Renal cortical epithelial cell (primary cell): ENCODE data around the gene UGT2A3. TPM values are rescaled to one million over a fixed set of nuclear protein-coding genes. Genes with fewer than 3 reads are reported as not detected.
A peak's percentile ranks its signal among the peaks of the same experiment; 100 is the strongest.
"Not testable (repeated sequence)": the region's sequence is repeated elsewhere in the genome, so short reads cannot be mapped to it uniquely, and the experiment has no call there.

Source experiments
- DNase-seq: peaks from one replicate; pipeline ENCODE4 v3.0.0-alpha.2; 2011; ENCODE audit warnings: low read depth
- total RNA-seq: library from RNA; depleted of rRNA; stranded (reverse); fragments of >200 nt; gene quantifications from 2 replicates; pipeline ENCODE4 v1.2.3, GENCODE V29; 2014

The UGT2A3 gene
- 33.3 and 72.8 TPM in 2 replicates for total RNA-seq

- DNase-seq, result peak; percentile 99
These were observed at the start of gene UGT2A3 for GRCh38 chr4:68951078-68951805. Gene UGT2A3, minus strand, starts transcription at chr4:68951804. Its CDS starts 44 bp downstream, at chr4:68951760.

GRCh38 chr4:68997040-68997439, 45.4 kb upstream of the UGT2A3 start:
- no peak for DNase-seq

GRCh38 chr4:68995292-68995691, 43.7 kb upstream of the UGT2A3 start:
- DNase-seq, result no peak

- DNase-seq, result no peak
These were observed 35.4 kb upstream of the UGT2A3 start for GRCh38 chr4:68987007-68987406.

- DNase-seq, result no peak
These were observed 33.8 kb upstream of the UGT2A3 start for GRCh38 chr4:68985442-68985841.

- DNase-seq, result no peak
These were observed 33.3 kb upstream of the UGT2A3 start for GRCh38 chr4:68984947-68985346.

GRCh38 chr4:68963374-68963773, 11.8 kb upstream of the UGT2A3 start:
- peak; percentile 96 for DNase-seq

- peak; percentile 46 for DNase-seq
These were observed 11.3 kb upstream of the UGT2A3 start for GRCh38 chr4:68962868-68963267.

- DNase-seq, result peak; percentile 16
These were observed 8.9 kb upstream of the UGT2A3 start for GRCh38 chr4:68960294-68961163.

- DNase-seq, result not testable (repeated sequence)
These were observed 7.5 kb upstream of the UGT2A3 start for GRCh38 chr4:68959085-68959484.

- DNase-seq, result no peak
These were observed 2.5 kb upstream of the UGT2A3 start for GRCh38 chr4:68954126-68954525.

GRCh38 chr4:68953056-68953596, 1.5 kb upstream of the UGT2A3 start:
- DNase-seq, result no peak

GRCh38 chr4:68951806-68952585, 392 bp upstream of the UGT2A3 start:
- DNase-seq, result no peak

GRCh38 chr4:68950033-68950432, 1.6 kb downstream of the UGT2A3 start:
- DNase-seq, result no peak

GRCh38 chr4:68948985-68949384, 2.6 kb downstream of the UGT2A3 start:
- no peak for DNase-seq

- peak; percentile 93 for DNase-seq
These were observed 3.4 kb downstream of the UGT2A3 start for GRCh38 chr4:68948044-68948743.

GRCh38 chr4:68929076-68929737, 22.4 kb downstream of the UGT2A3 start:
- no peak for DNase-seq

- peak; percentile 53 for DNase-seq
These were observed 24.4 kb downstream of the UGT2A3 start for GRCh38 chr4:68927165-68927564.

- not testable (repeated sequence) for DNase-seq
These were observed 29.4 kb downstream of the UGT2A3 start for GRCh38 chr4:68922202-68922601.

GRCh38 chr4:68921051-68921450, 30.6 kb downstream of the UGT2A3 start:
- DNase-seq, result peak; percentile 44

GRCh38 chr4:68917016-68917415, 34.6 kb downstream of the UGT2A3 start:
- DNase-seq, result no peak
